Common myeloid progenitor, CD34-positive (primary cell): ENCODE results near the gene MSMB.
A peak's percentile ranks its signal among the peaks of the same experiment; 100 is the strongest.

Experiments used
- CTCF ChIA-PET: fragments of 350-600 bp; sonication (Branson Sonifier 250); formaldehyde crosslinking; loops from one replicate; lab custom pipeline; 2021; ENCODE audit warnings: antibody characterized with exemption; lab: Charles Lee
- POLR2A ChIA-PET: fragments of 350-600 bp; sonication (Branson Sonifier 250); formaldehyde crosslinking; loops from one replicate; lab custom pipeline; 2021; ENCODE audit warnings: antibody characterized with exemption; lab: Charles Lee
- DNase-seq, 3 donors: peaks; one replicate each; pipeline versions ENCODE4 v3.0.0 to v3.0.0-alpha.2; 2013
- H3K27ac ChIP-seq, 2 experiments: 1 replicate in 1 of 2; 2 replicates in 1 of 2; pipeline ENCODE4 v1.7.0; 2013; ENCODE audit warnings: inconsistent platforms in 2 of 2, low read length in 2 of 2, mild to moderate bottlenecking in 2 of 2, low read depth in 1 of 2, moderate library complexity in 1 of 2; ENCODE audit not compliant: severe bottlenecking in 2 of 2, insufficient read depth in 1 of 2, poor library complexity in 1 of 2
- H3K27me3 ChIP-seq, 5 experiments: replicated peaks in 2 of 5; 1 replicate in 3 of 5; 2 replicates in 2 of 5; pipeline versions ENCODE4 v1.6.1 to v1.7.0; 2013; ENCODE audit warnings: low read length in 4 of 5, mild to moderate bottlenecking in 2 of 5, moderate library complexity in 2 of 5, inconsistent platforms in 1 of 5; ENCODE audit not compliant: insufficient read depth in 5 of 5, control insufficient read depth in 4 of 5
- H3K36me3 ChIP-seq, 4 experiments: 1 replicate in 2 of 4; 2 replicates in 2 of 4; pipeline versions ENCODE4 v1.6.1 to v1.7.0; 2013; ENCODE audit warnings: low read length in 3 of 4, control low read depth in 1 of 4, mild to moderate bottlenecking in 1 of 4; ENCODE audit not compliant: control insufficient read depth in 4 of 4, insufficient read depth in 4 of 4
- H3K4me1 ChIP-seq, 4 experiments: 1 replicate in 3 of 4; 2 replicates in 1 of 4; pipeline versions ENCODE4 v1.6.1 to v1.7.1; 2013; ENCODE audit warnings: low read length in 3 of 4, mild to moderate bottlenecking in 3 of 4, control low read depth in 1 of 4, inconsistent platforms in 1 of 4, moderate library complexity in 1 of 4; ENCODE audit not compliant: control insufficient read depth in 4 of 4, insufficient read depth in 4 of 4; ENCODE audit errors: control extremely low read depth in 1 of 4
- H3K4me3 ChIP-seq, 7 experiments: 1 replicate in 4 of 7; 2 replicates in 3 of 7; pipeline versions ENCODE4 v1.5.1 to v1.7.0; 2013; ENCODE audit warnings: mild to moderate bottlenecking in 7 of 7, low read length in 6 of 7, moderate library complexity in 6 of 7, inconsistent platforms in 2 of 7, low read depth in 2 of 7, control low read depth in 1 of 7; ENCODE audit not compliant: insufficient read depth in 4 of 7, control insufficient read depth in 1 of 7; ENCODE audit errors: extremely low read depth in 1 of 7
- H3K9me3 ChIP-seq, 5 experiments: 1 replicate in 4 of 5; 2 replicates in 1 of 5; pipeline versions ENCODE4 v1.6.1 to v1.7.1; 2013; ENCODE audit warnings: low read length in 4 of 5, mild to moderate bottlenecking in 2 of 5, inconsistent platforms in 1 of 5, low read depth in 1 of 5, moderate library complexity in 1 of 5; ENCODE audit not compliant: control insufficient read depth in 4 of 5, insufficient read depth in 2 of 5; ENCODE audit errors: control extremely low read depth in 1 of 5
- WGBS: methylation state at CpG from one replicate; pipeline ENCODE4 v1.1.5; 2013; ENCODE audit not compliant: insufficient coverage; 5-methylcytosine and 5-hydroxymethylcytosine counted together

The MSMB gene

DNA sequence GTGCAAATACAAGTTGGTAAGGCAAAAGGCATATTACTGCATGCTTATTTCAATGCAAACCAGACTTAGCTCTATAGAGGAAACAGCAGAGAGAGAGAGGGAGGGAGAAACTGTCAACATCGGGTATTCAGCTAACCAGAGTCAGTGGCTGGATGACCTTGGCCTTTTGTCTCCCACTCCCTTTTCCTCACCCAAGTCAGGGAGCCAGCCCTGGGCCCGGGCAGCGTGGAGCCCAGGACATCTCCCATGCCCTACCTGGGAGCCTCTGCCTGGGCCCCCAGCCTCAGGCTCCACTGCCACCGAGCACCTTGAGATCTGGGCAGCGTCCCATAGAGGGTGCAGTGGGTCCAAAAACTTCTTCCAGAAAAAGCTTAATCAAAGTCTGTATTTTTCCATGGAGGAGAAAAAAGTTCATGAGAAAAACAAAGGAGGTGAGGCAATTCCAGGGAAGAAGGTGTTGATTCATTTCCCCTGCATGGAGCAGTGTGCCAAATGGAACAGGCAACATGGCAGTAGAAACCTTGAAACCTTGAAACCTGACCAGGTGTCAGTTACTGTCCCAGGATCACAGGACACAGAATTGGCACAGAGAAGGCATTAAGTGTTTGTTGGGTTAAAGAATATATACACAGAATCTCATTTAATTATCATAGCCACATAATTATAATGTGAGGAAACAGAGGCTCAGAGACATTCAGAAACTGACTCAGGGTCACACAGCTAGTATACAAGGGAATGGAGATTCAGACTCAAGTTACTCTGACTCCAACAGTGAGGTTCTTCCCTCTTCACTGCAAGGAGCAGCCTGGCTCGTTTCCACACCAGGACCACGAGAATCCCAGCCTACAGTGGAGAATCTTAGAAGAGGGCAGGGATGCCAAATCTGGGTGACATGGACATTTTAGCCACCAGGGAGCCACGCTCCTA lies 9.9 kb downstream of the MSMB start:
- Histone ChIP-seq H3K4me1 (peaks cover 0 to 26% (median 11%) of the 10 kb centered on the region in 4 experiments), H3K27ac (no peak overlapping the region), H3K4me3 (no peak overlapping the region), H3K36me3 (no peaks in the 10 kb centered on the region), H3K9me3 (no peaks in the 10 kb centered on the region), H3K27me3 (no peaks in the 10 kb centered on the region)
- ChIA-PET POLR2A (no interaction called here), CTCF (interaction anchor here (0.9 to 1.2 kb wide), 3 partner anchors 14 to 41 kb away, joined by 3 to 4 read pairs (median 3); no protein-coding TSS in a partner anchor)
- WGBS: 95% methylated on average over 6 of the region's 8 CpGs
- DNase-seq: peak in 1 of 3 donors; percentile 22

DNA sequence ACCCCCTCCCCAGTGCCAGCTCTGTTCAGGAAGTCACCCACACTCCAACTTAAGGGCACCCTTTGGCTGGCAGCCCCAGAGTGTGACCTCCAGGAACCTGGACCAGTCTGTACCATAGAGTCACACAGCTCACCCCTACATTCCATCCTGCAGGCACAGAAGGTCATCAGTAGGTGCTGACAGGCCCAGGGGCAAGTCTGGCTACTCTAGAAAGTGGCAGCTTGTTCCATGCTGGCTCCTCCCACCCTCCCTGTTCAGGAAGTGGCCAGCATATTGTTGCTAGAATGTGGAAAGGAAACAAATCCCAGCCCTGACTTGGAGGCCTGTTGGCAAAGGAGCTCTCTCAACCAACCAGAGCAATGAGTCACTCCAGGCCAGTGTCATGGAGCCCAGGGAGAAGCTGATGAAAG lies 12.5 kb downstream of the MSMB start:
- CTCF ChIA-PET: interaction anchor here (1.1 to 2.9 kb wide), 3 partner anchors 11 to 193 kb away, joined by 4 to 9 read pairs (median 8); no protein-coding TSS in a partner anchor

DNA sequence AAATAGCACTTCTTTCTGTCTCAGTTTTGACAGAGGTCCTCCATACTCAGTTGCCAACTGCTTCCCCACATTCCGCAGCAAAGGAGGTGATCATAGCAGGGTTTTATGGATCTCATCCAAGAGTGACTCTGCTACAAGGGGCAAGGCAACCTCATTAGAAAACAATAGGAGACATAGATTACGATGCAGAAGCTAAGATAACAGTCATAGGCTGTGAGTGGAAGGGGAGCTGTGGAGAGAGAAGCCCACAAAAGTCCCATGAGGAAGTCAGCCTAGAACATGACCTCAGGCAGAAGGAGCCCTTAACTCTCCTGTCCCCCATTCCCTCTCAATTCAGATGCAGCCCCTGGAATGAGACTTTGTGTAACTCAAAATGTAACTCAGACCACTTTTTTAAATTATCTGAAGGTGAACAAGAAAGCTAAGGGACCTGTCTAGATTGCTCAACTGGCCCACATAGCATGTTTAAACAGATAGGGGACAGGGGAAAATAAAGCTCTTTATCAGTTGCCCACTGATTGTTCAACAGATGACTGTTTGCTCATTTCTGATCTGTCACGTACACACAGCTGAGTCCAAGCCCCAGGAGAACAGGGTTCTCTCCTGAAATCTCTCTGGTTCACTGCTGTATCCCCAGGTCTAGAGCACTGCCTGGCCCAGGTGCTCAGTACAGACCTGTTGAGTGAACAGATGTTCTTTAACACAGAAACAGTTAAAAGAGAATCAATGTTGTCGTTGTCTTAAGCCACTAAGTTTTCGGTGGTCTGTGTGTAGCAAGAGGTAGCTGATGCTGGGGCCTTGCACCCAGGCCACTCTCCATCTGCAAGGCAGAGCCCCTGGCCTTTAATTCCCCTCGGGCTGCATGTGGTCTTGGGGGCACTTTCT lies 14.2 kb downstream of the MSMB start:
- H3K4me3 ChIP-seq: no peak overlapping the region
- H3K4me1 ChIP-seq: peaks cover 13 to 59% (median 36%) of the 10 kb centered on the region in 4 experiments
- no peaks in the 10 kb centered on the region for H3K9me3 ChIP-seq
- H3K27ac ChIP-seq: peak overlapping the region in 1 of 2 experiments; percentile 52
- POLR2A ChIA-PET: no interaction called here
- peak in 2 of 3 donors; percentile 30 to 51 for DNase-seq
- H3K36me3 ChIP-seq: peaks cover 0 to 9% (median 2%) of the 10 kb centered on the region in 4 experiments
- H3K27me3 ChIP-seq: no peaks in the 10 kb centered on the region
- WGBS: 93% methylated on average over 6 of the region's 6 CpGs
- CTCF ChIA-PET: interaction anchor here (0.8 to 2.9 kb wide), 13 partner anchors 8 to 513 kb away, joined by 3 to 9 read pairs (median 3); no protein-coding TSS in a partner anchor

More for the DNA sequence above, 12.5 kb downstream of the MSMB start:
- DNase-seq: no peak
- H3K4me1 ChIP-seq: peaks cover 8 to 47% (median 26%) of the 10 kb centered on the region in 4 experiments
- POLR2A ChIA-PET: no interaction called here
- no peak overlapping the region for H3K4me3 ChIP-seq
- no peaks in the 10 kb centered on the region for H3K36me3 ChIP-seq
- H3K27ac ChIP-seq: no peak overlapping the region
- no peaks in the 10 kb centered on the region for H3K9me3 ChIP-seq
- H3K27me3 ChIP-seq: no peaks in the 10 kb centered on the region

DNA sequence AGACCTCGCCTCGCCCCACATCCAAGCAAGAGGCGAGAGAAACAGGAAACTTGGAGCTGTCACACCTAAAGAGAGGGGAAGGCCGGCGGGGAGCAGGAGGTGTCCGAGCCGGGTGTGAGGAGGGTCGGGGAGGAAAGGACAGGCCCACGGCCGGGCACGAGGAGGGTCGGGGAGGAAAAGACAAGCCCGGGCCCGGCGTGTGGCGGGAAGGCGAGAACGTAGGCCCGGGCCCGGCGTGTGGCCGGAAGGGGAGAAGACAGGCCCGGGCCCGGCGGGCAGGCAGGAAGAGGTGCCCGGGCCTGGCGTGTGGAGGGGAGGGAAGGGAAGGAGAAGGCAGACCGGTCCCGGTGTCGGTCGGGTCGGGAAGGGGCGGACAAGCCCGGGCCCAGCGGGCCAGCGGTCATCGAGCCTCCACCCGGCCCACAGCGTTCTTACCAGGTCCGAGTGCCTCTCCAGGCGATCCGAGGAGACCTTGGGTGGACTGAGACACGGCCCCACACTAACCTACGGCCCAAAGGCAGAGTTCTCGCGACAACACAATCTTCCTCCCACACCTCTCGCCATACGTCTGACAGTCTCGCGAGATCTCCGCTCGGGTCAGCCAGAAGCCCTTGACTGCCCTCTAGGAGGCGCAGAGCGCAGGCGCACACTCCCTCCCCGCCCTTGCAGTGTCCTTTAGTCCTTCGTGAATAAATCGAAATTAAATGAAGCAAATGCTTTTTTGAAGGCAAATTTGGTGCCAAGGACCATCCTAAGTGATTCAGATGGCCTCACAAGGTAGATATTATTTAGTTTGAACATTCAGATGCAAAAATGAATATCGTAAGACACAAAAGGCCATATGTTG lies 15.8 kb downstream of the MSMB start, which contains the start of gene NCOA4:
Gene NCOA4 (minus strand): TSS at position 533 of the 847 bp plus-strand sequence. CDS start 13,943 bp downstream, outside the sequence.
- peaks cover 13 to 64% (median 44%) of the 10 kb centered on the region in 4 experiments for H3K4me1 ChIP-seq
- H3K36me3 ChIP-seq: peaks cover 0 to 9% (median 3%) of the 10 kb centered on the region in 4 experiments
- CTCF ChIA-PET: interaction anchor here (0.7 to 3.0 kb wide), 10 partner anchors 9 to 67 kb away, joined by 3 to 14 read pairs (median 4); no protein-coding TSS in a partner anchor
- WGBS: 2% methylated on average over 53 of the region's 59 CpGs
- H3K9me3 ChIP-seq: no peaks in the 10 kb centered on the region
- H3K27me3 ChIP-seq: no peaks in the 10 kb centered on the region
- peak within 1 kb of the TSS; percentile 97 to 99 for H3K27ac ChIP-seq
- peak; percentile 98 to 99 (median 99) for DNase-seq
- peak within 1 kb of the TSS; percentile 72 to 96 (median 92) for H3K4me3 ChIP-seq
- POLR2A ChIA-PET: no interaction called here

DNA sequence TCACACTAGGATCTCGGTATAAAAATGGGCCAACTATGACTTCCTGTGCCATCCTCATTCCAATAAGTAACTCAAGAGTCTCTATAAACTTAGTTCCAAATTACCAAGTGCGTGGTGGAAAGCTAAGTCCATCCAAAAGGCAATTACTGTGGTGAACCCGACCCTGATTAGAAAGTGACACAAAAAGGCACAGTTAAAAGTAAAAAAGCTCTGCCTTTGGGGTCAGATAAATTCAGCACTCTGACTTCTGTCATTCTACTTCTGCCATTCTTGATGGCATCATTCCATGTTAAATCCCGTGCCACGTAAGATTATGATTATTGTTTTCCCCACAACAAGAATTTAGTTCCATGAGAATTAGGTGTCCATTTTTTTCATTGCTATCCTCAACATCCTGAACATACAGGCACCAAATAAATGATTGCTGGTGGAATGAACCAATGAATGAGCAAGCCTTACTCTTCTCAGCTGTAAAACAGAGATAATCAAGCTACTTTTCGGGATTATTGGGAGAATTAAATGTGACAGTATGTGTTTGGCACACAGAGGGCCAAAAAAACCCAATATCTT lies 16.5 kb downstream of the MSMB start:
- 15% methylated on average over 3 of the region's 6 CpGs for WGBS
- Histone ChIP-seq H3K36me3 (peaks cover 0 to 9% (median 3%) of the 10 kb centered on the region in 4 experiments), H3K4me3 (peak overlapping the region; percentile 72 to 96 (median 92)), H3K27me3 (no peaks in the 10 kb centered on the region), H3K9me3 (no peaks in the 10 kb centered on the region), H3K4me1 (peaks cover 13 to 71% (median 50%) of the 10 kb centered on the region in 4 experiments), H3K27ac (peak overlapping the region; percentile 97 to 99)
- ChIA-PET POLR2A (no interaction called here), CTCF (interaction anchor here (0.7 to 3.0 kb wide), 11 partner anchors 8 to 67 kb away, joined by 3 to 14 read pairs (median 4); no protein-coding TSS in a partner anchor)
- no peak for DNase-seq
